ENCODE data around the gene ERC2.

DNA sequence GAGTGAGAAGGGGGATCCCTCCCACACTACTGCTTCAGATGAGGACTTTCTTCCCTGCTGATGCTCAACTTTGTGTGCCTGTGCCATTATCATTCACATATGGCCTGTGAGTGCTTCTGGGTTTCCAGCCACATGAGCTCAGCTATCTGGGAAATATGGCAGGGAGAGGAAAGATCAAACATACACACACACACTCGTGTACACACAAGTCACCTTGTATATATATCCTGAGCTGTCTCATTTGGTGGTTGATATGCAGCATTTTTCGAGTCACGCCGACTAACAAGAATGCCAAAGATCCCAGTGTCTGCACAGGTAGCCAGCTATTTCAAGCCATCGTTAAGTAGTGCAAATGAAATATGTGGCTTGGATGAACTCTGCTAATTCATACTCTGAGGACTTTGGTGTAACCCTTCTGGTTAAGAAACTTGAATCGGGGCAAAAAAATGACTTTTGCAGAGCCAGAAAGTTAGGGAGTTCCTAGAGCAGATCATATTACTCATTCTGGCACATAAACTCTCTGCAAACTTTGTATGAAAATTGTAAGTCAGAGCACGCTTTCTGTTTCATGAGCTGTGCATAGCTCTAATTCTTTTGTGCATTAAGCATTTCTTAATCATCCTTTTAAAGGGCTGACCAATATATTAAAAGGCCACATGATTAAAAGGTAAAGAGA, 956.2 kb downstream of the ERC2 start:
- TF ChIP-seq, protein P1, sequence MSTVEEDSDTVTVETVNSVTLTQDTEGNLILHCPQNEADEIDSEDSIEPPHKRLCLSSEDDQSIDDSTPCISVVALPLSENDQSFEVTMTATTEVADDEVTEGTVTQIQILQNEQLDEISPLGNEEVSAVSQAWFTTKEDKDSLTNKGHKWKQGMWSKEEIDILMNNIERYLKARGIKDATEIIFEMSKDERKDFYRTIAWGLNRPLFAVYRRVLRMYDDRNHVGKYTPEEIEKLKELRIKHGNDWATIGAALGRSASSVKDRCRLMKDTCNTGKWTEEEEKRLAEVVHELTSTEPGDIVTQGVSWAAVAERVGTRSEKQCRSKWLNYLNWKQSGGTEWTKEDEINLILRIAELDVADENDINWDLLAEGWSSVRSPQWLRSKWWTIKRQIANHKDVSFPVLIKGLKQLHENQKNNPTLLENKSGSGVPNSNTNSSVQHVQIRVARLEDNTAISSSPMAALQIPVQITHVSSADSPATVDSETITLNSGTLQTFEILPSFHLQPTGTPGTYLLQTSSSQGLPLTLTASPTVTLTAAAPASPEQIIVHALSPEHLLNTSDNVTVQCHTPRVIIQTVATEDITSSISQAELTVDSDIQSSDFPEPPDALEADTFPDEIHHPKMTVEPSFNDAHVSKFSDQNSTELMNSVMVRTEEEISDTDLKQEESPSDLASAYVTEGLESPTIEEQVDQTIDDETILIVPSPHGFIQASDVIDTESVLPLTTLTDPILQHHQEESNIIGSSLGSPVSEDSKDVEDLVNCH (CRISPR knock-in tag; IDR thresholded peaks at IDR 0.05) = no peak
- TF ChIP-seq, protein P2, sequence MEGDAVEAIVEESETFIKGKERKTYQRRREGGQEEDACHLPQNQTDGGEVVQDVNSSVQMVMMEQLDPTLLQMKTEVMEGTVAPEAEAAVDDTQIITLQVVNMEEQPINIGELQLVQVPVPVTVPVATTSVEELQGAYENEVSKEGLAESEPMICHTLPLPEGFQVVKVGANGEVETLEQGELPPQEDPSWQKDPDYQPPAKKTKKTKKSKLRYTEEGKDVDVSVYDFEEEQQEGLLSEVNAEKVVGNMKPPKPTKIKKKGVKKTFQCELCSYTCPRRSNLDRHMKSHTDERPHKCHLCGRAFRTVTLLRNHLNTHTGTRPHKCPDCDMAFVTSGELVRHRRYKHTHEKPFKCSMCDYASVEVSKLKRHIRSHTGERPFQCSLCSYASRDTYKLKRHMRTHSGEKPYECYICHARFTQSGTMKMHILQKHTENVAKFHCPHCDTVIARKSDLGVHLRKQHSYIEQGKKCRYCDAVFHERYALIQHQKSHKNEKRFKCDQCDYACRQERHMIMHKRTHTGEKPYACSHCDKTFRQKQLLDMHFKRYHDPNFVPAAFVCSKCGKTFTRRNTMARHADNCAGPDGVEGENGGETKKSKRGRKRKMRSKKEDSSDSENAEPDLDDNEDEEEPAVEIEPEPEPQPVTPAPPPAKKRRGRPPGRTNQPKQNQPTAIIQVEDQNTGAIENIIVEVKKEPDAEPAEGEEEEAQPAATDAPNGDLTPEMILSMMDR (CRISPR knock-in tag; IDR thresholded peaks at IDR 0.05) = no peak
- TF ChIP-seq IRF1 (CRISPR knock-in tag; IDR thresholded peaks at IDR 0.05; ENCODE audit: low read depth) (no peak), SETDB1 (CRISPR knock-in tag; IDR thresholded peaks at IDR 0.05; ENCODE audit: borderline replicate concordance) (no peak), ZNF3 (CRISPR knock-in tag; IDR thresholded peaks at IDR 0.05) (no peak), USF2 (IDR thresholded peaks at IDR 0.05; ENCODE audit: low read depth, low read length) (no peak), USF2 (CRISPR knock-in tag; IDR thresholded peaks at IDR 0.05; ENCODE audit: borderline replicate concordance) (no peak), SIN3A (IDR thresholded peaks at IDR 0.05; ENCODE audit: borderline replicate concordance, low read depth, low read length) (no peak), ETV6 (CRISPR knock-in tag; conservative IDR thresholded peaks at IDR 0.05) (no peak), EZH2 (conservative IDR thresholded peaks at IDR 0.05; ENCODE audit: low read depth, low read length) (no peak)
